ENCODE results near the gene AZIN2.

DNA sequence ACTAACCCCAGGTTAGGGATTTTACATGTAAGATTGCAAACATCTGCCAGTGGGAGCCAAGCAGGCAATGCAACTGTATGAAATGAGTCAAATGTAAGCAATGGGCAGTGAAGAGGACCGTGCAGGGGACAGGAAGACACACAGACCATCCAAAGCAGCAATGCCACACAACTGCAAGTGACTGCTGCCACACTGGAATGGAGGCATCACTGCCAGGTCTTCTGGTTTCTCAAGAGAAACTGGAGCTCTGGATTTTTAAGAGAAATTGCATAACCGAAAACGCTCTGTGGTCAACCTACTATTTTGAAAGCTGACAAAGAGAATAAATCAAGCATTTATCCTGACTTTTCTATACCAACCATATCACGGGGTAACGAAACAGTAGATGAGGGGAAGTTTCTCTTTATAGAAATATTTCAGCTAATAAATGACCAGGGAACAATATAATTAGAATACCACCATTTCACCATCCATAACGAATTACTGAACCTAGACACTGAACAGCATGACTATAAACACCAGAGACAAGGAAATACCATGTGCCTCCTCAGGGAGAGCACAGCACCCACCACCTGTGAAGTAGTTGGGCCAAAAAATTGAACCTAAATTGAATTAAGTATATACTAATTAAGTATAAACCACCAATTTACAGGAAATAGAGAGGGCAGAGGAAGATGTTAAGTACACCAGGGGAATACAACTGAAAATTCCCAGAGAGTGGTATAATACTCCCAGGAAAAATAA is 48.7 kb upstream of the AZIN2 start:
- TF ChIP-seq, protein P1, sequence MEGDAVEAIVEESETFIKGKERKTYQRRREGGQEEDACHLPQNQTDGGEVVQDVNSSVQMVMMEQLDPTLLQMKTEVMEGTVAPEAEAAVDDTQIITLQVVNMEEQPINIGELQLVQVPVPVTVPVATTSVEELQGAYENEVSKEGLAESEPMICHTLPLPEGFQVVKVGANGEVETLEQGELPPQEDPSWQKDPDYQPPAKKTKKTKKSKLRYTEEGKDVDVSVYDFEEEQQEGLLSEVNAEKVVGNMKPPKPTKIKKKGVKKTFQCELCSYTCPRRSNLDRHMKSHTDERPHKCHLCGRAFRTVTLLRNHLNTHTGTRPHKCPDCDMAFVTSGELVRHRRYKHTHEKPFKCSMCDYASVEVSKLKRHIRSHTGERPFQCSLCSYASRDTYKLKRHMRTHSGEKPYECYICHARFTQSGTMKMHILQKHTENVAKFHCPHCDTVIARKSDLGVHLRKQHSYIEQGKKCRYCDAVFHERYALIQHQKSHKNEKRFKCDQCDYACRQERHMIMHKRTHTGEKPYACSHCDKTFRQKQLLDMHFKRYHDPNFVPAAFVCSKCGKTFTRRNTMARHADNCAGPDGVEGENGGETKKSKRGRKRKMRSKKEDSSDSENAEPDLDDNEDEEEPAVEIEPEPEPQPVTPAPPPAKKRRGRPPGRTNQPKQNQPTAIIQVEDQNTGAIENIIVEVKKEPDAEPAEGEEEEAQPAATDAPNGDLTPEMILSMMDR (IDR thresholded peaks at IDR 0.05): no peak
- TF ChIP-seq POLR2A (IDR thresholded peaks at IDR 0.05): no peak
- TF ChIP-seq EP300 (IDR thresholded peaks at IDR 0.05): no peak

All from upper lobe of left lung (tissue), 4 donors.